HG03196 (cell line): Measurements from ENCODE around the gene IKZF5.
A peak's percentile ranks its signal among the peaks of the same experiment; 100 is the strongest.

Source experiments
- ATAC-seq: cut with Tn5 transposase; IDR thresholded peaks from one replicate; pipeline ENCODE4 v1.9.1; 2021; ENCODE audit not compliant: unreplicated experiment

Gene IKZF5

GRCh38 chr10:122984708-122985107 lies 23.9 kb downstream of the IKZF5 start:
- ATAC-seq = no peak

GRCh38 chr10:122983898-122984297 lies 24.7 kb downstream of the IKZF5 start:
- ATAC-seq = no peak

DNA sequence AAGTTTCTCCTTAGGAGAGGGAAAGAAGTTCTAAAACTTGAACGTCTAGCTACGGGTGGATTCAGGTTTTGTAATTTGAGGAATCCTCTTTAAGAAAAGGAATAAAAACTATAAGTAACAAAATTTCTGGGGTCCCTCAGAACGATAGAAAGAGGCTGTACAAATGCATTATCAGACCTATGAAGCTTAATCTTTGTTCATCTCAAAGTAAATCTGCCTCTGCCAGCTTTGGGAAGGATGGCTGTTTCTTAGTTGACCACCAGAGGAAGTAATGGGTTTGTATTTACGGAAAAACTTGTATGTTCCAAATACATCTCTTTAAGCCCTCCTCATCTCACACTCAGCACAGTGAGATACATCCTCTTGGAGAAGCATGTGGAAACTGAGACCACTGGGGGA lies 27.5 kb downstream of the IKZF5 start:
- no peak for ATAC-seq

GRCh38 chr10:122980209-122981065 lies 28.2 kb downstream of the IKZF5 start, which contains the start of gene PSTK:
TSS of gene PSTK (plus strand) at chr10:122980401. CDS start at chr10:122980480, 79 bp downstream.
- peak; percentile 98 for ATAC-seq

DNA sequence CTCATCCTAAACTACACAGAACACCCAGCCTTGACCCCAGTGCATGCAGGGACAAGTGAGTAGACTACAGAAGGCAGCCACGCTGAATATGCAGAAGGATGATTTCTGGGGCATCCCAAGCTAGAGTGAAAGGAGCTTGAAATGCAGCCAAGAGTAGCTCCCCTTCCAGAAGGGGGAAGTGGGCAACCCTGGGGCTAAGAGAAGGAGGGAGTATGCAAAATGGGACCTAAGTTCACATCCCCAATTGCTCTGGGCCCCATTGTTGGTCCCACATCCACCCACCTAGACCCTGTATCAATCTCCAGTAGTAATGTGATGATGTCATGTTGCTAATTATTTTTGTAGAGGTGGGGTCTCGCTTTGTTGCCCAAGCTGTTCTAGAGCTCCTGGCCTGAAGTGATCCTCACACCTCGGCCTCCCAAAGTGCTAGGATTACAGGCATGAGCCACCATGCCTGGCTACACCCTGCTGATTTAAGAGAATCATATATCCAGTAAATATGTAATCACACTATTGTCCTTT lies 34.0 kb downstream of the IKZF5 start:
- ATAC-seq = no peak

GRCh38 chr10:122974023-122974422 lies 34.6 kb downstream of the IKZF5 start:
- no peak for ATAC-seq

- ATAC-seq = no peak
Measured at GRCh38 chr10:122968698-122969097, 39.9 kb downstream of the IKZF5 start.

DNA sequence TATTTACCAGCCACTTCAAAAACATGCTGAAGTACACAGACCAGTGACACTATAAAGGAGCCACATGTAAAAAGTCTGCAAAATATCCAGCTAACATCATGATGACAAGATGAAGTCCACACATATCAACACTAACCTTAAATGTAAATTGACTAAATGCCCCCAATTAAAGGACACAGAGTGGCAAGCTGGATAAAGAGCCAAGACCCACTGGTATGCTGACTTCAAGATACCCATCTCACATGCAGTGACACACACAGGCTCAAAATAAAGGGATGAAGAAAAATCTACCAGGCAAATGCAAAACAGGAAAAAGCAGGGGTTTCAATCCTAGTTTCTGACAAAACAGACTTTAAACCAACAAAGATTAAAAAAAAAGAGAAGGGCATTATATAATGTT lies 41.7 kb downstream of the IKZF5 start:
- no peak for ATAC-seq

DNA sequence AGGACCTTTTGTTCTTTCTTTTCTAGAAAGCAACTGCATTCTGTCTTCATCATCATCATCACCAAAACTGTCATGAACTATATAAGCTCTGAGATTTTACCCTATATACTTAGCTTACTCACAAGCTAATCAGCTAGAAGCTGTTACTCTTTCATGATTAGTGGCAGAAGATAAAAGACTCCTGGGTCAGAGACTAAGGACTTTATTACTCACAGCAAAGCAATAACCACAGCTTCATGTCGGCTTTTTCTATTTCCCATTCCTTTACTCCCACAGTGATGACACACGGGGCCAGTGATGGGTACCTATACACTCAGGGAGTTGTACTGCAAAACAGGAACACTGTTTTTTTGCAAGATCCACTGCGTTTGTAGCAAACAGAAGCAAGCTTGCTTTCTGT lies 46.2 kb downstream of the IKZF5 start:
- ATAC-seq = no peak

DNA sequence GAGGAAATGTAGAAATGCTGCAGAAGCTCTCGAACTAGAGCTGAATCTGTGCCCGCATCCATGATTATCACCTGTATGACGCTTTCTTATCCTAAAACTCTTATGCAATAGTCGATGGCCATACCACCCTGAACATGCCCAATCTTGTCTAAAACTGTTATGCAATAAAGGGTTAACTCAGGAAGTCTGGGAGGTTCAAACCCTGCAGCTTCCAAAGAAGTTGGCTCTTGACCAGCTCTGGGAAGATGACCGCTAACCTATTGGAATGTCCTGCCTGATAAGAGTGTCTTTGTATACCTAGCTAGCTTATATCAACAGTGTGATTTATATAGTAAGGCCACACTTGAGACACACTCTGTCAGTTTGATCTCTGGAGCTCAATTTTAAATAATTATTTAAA lies 51.1 kb downstream of the IKZF5 start:
- ATAC-seq = no peak

DNA sequence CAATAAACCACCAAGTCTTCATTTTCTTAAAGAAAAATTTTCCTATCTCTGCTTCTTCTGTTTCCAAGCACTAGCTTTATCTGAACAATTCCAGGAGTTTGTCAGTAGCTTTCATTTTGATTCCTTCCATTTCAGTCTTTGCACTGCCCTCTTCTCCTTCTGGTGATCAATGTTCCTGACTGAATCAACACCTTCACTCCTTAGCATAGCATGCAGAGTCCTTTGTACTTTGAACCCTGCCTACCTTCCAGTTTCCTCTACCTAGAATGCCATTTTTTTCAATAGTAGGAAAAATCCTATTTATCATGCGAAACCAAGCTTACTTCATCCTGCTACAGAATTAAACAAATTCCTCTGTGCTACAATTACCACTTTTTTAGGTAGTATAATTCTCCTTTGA lies 52.7 kb downstream of the IKZF5 start:
- no peak for ATAC-seq

GRCh38 chr10:122954731-122955050 lies 53.9 kb downstream of the IKZF5 start:
- no peak for ATAC-seq

- ATAC-seq = peak; percentile 98
Measured at GRCh38 chr10:122953902-122954730, 54.5 kb downstream of the IKZF5 start, which contains the start of gene C10orf88. TSS of gene C10orf88 (minus strand) at chr10:122954227. CDS start at chr10:122954178, 49 bp downstream.

DNA sequence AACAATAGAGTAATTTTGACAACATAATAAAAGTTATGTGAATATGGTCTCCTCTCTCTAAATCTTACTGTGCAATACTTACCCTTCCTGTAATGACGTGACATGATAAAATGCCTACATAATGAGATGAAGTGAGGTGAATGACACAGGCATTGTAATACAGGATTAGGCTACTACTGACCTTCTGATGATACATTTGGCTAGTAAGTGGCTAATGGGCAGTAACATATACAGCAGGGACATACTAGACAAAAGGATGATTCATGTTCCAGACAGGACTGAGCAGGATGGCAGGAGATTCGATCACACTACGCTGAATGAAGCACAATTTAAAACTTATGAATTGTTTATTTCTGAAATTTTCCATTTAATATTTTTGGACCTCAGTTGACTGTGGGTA lies 59.3 kb downstream of the IKZF5 start:
- ATAC-seq = no peak
